ENCODE data around the gene ARHGEF33.

DNA sequence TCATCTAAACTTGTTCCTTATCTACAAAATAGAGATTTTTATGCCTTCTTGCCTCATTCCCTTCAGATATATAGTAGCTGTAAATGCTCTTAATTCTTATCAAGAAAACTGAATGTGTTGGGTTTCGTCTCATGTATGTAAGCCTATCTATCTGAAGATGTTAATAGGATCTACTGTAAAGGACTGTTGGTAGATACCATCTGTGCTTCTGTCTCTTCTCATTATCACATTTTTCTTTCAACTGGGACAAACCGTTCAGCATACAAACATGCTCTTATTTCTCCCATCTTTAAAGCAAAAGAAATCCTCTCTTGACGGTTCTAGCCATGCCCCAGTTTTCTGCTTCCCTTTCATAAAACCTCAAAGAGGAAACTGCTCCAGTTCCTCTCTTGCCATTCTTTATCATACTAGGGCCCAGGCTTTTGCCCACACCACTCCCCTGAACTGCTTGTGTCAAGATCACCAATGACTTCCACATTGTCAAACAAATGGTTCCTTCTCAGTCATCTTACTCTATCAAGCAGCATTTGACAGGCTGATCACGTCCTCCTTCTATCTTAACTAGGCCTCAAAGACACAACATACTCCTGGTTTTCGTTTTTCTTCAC is 88.7 kb downstream of the ARHGEF33 start:
- no peak for TF ChIP-seq POLR2A (IDR thresholded peaks at IDR 0.05; ENCODE audit: low read depth, low read length)
- no peak for TF ChIP-seq POLR2AphosphoS5 (IDR thresholded peaks at IDR 0.05; ENCODE audit: low read depth, low read length)
